ENCODE data around the gene CAVIN4. TPM values are rescaled to one million over a fixed set of nuclear protein-coding genes. Genes with fewer than 3 reads are reported as not detected.

CAVIN4 gene
- 0.34 TPM for polyA plus RNA-seq (2013)

GRCh38 chr9:100577776-100578448 lies at the start of gene CAVIN4:
Gene CAVIN4 (plus strand): TSS chr9:100578079. CDS start chr9:100578144, 65 bp downstream.
- no peak for DNase-seq
- Histone ChIP-seq H3K36me3 (ENCODE audit: control insufficient read depth in 4 of 4, insufficient read depth in 4 of 4, low read length in 3 of 4) (peaks cover 0 to 2% (median 0%) of the 10 kb centered on the region in 4 experiments), H3K9me3 (ENCODE audit: control extremely low read depth in 1 of 5, control insufficient read depth in 4 of 5, insufficient read depth in 2 of 5, low read depth in 1 of 5, low read length in 4 of 5) (no peaks in the 10 kb centered on the region), H3K4me1 (ENCODE audit: control extremely low read depth in 1 of 4, control insufficient read depth in 4 of 4, insufficient read depth in 4 of 4, low read length in 3 of 4) (no peaks in the 10 kb centered on the region), H3K27me3 (replicated peaks in 2 of 5; ENCODE audit: control insufficient read depth in 4 of 5, insufficient read depth in 5 of 5, low read length in 4 of 5) (no peaks in the 10 kb centered on the region), H3K4me3 (ENCODE audit: control insufficient read depth in 1 of 7, extremely low read depth in 1 of 7, insufficient read depth in 4 of 7, low read depth in 2 of 7, low read length in 6 of 7) (no peak within 1 kb of the TSS), H3K27ac (ENCODE audit: insufficient read depth in 1 of 2, low read depth in 1 of 2, low read length in 2 of 2, poor library complexity in 1 of 2, severe bottlenecking in 2 of 2) (no peak within 1 kb of the TSS)
- ChIA-PET POLR2A (no interaction called here), CTCF (interaction anchor here (1.3 kb wide), 1 partner anchor 12 kb away, joined by 3 read pairs; no protein-coding TSS in a partner anchor)
- WGBS (ENCODE audit: insufficient coverage) = 98% methylated on average over 10 of the region's 10 CpGs

GRCh38 chr9:100534401-100534800 lies 43.5 kb upstream of the CAVIN4 start:
- POLR2A ChIA-PET = interaction anchor here (0.6 kb wide), 1 partner anchor 44 kb away, joined by 3 read pairs; no protein-coding TSS in a partner anchor
- WGBS (ENCODE audit: insufficient coverage) = 80% methylated on average over 1 of the region's 4 CpGs
- Histone ChIP-seq H3K27ac (ENCODE audit: insufficient read depth in 1 of 2, low read depth in 1 of 2, low read length in 2 of 2, poor library complexity in 1 of 2, severe bottlenecking in 2 of 2) (no peak overlapping the region), H3K27me3 (replicated peaks in 2 of 5; ENCODE audit: control insufficient read depth in 4 of 5, insufficient read depth in 5 of 5, low read length in 4 of 5) (no peaks in the 10 kb centered on the region), H3K4me3 (ENCODE audit: control insufficient read depth in 1 of 7, extremely low read depth in 1 of 7, insufficient read depth in 4 of 7, low read depth in 2 of 7, low read length in 6 of 7) (no peak overlapping the region), H3K4me1 (ENCODE audit: control extremely low read depth in 1 of 4, control insufficient read depth in 4 of 4, insufficient read depth in 4 of 4, low read length in 3 of 4) (no peaks in the 10 kb centered on the region), H3K36me3 (ENCODE audit: control insufficient read depth in 4 of 4, insufficient read depth in 4 of 4, low read length in 3 of 4) (no peaks in the 10 kb centered on the region), H3K9me3 (ENCODE audit: control extremely low read depth in 1 of 5, control insufficient read depth in 4 of 5, insufficient read depth in 2 of 5, low read depth in 1 of 5, low read length in 4 of 5) (no peaks in the 10 kb centered on the region)
- CTCF ChIA-PET = interaction anchor here (1.7 kb wide), 1 partner anchor 19 kb away, joined by 4 read pairs; no protein-coding TSS in a partner anchor
- DNase-seq = no peak

- Histone ChIP-seq H3K27me3 (replicated peaks in 2 of 5; ENCODE audit: control insufficient read depth in 4 of 5, insufficient read depth in 5 of 5, low read length in 4 of 5) (no peaks in the 10 kb centered on the region), H3K9me3 (ENCODE audit: control extremely low read depth in 1 of 5, control insufficient read depth in 4 of 5, insufficient read depth in 2 of 5, low read depth in 1 of 5, low read length in 4 of 5) (peaks cover 0 to 10% (median 4%) of the 10 kb centered on the region in 5 experiments), H3K27ac (ENCODE audit: insufficient read depth in 1 of 2, low read depth in 1 of 2, low read length in 2 of 2, poor library complexity in 1 of 2, severe bottlenecking in 2 of 2) (no peak overlapping the region), H3K36me3 (ENCODE audit: control insufficient read depth in 4 of 4, insufficient read depth in 4 of 4, low read length in 3 of 4) (no peaks in the 10 kb centered on the region), H3K4me1 (ENCODE audit: control extremely low read depth in 1 of 4, control insufficient read depth in 4 of 4, insufficient read depth in 4 of 4, low read length in 3 of 4) (no peaks in the 10 kb centered on the region), H3K4me3 (ENCODE audit: control insufficient read depth in 1 of 7, extremely low read depth in 1 of 7, insufficient read depth in 4 of 7, low read depth in 2 of 7, low read length in 6 of 7) (no peak overlapping the region)
- no peak for DNase-seq
- ChIA-PET POLR2A (interaction anchor here (0.7 kb wide), 1 partner anchor 78 kb away, joined by 3 read pairs; no protein-coding TSS in a partner anchor), CTCF (no interaction called here)
- WGBS (ENCODE audit: insufficient coverage) = 96% methylated on average over 7 of the region's 12 CpGs
These were observed 37.6 kb upstream of the CAVIN4 start for GRCh38 chr9:100540327-100540726.

- Histone ChIP-seq H3K27me3 (replicated peaks in 2 of 5; ENCODE audit: control insufficient read depth in 4 of 5, insufficient read depth in 5 of 5, low read length in 4 of 5) (no peaks in the 10 kb centered on the region), H3K4me1 (ENCODE audit: control extremely low read depth in 1 of 4, control insufficient read depth in 4 of 4, insufficient read depth in 4 of 4, low read length in 3 of 4) (peaks cover 0 to 4% (median 0%) of the 10 kb centered on the region in 4 experiments), H3K36me3 (ENCODE audit: control insufficient read depth in 4 of 4, insufficient read depth in 4 of 4, low read length in 3 of 4) (no peaks in the 10 kb centered on the region), H3K27ac (ENCODE audit: insufficient read depth in 1 of 2, low read depth in 1 of 2, low read length in 2 of 2, poor library complexity in 1 of 2, severe bottlenecking in 2 of 2) (no peak overlapping the region), H3K4me3 (ENCODE audit: control insufficient read depth in 1 of 7, extremely low read depth in 1 of 7, insufficient read depth in 4 of 7, low read depth in 2 of 7, low read length in 6 of 7) (no peak overlapping the region), H3K9me3 (ENCODE audit: control extremely low read depth in 1 of 5, control insufficient read depth in 4 of 5, insufficient read depth in 2 of 5, low read depth in 1 of 5, low read length in 4 of 5) (peaks cover 3 to 15% (median 11%) of the 10 kb centered on the region in 5 experiments)
- DNase-seq = peak in 1 of 3 donors; percentile 2
- WGBS (ENCODE audit: insufficient coverage) = 58% methylated on average over 2 of the region's 5 CpGs
- CTCF ChIA-PET = no interaction called here
- POLR2A ChIA-PET = no interaction called here
These were observed 28.8 kb upstream of the CAVIN4 start for GRCh38 chr9:100549048-100549447.

GRCh38 chr9:100554935-100555401 lies 22.9 kb upstream of the CAVIN4 start:
- Histone ChIP-seq H3K4me1 (ENCODE audit: control extremely low read depth in 1 of 4, control insufficient read depth in 4 of 4, insufficient read depth in 4 of 4, low read length in 3 of 4) (no peaks in the 10 kb centered on the region), H3K36me3 (ENCODE audit: control insufficient read depth in 4 of 4, insufficient read depth in 4 of 4, low read length in 3 of 4) (no peaks in the 10 kb centered on the region), H3K4me3 (ENCODE audit: control insufficient read depth in 1 of 7, extremely low read depth in 1 of 7, insufficient read depth in 4 of 7, low read depth in 2 of 7, low read length in 6 of 7) (no peak overlapping the region), H3K9me3 (ENCODE audit: control extremely low read depth in 1 of 5, control insufficient read depth in 4 of 5, insufficient read depth in 2 of 5, low read depth in 1 of 5, low read length in 4 of 5) (no peaks in the 10 kb centered on the region), H3K27ac (ENCODE audit: insufficient read depth in 1 of 2, low read depth in 1 of 2, low read length in 2 of 2, poor library complexity in 1 of 2, severe bottlenecking in 2 of 2) (no peak overlapping the region), H3K27me3 (replicated peaks in 2 of 5; ENCODE audit: control insufficient read depth in 4 of 5, insufficient read depth in 5 of 5, low read length in 4 of 5) (no peaks in the 10 kb centered on the region)
- POLR2A ChIA-PET = no interaction called here
- CTCF ChIA-PET = no interaction called here
- no peak for DNase-seq
- WGBS (ENCODE audit: insufficient coverage) = 0% methylated on average over 1 of the region's 2 CpGs

GRCh38 chr9:100555471-100555870 lies 22.4 kb upstream of the CAVIN4 start:
- CTCF ChIA-PET = no interaction called here
- DNase-seq = no peak
- H3K36me3 ChIP-seq (ENCODE audit: control insufficient read depth in 4 of 4, insufficient read depth in 4 of 4, low read length in 3 of 4) = no peaks in the 10 kb centered on the region
- no peak overlapping the region for H3K4me3 ChIP-seq (ENCODE audit: control insufficient read depth in 1 of 7, extremely low read depth in 1 of 7, insufficient read depth in 4 of 7, low read depth in 2 of 7, low read length in 6 of 7)
- H3K4me1 ChIP-seq (ENCODE audit: control extremely low read depth in 1 of 4, control insufficient read depth in 4 of 4, insufficient read depth in 4 of 4, low read length in 3 of 4) = no peaks in the 10 kb centered on the region
- H3K27ac ChIP-seq (ENCODE audit: insufficient read depth in 1 of 2, low read depth in 1 of 2, low read length in 2 of 2, poor library complexity in 1 of 2, severe bottlenecking in 2 of 2) = no peak overlapping the region
- WGBS (ENCODE audit: insufficient coverage) = no CpG with 5 or more reads among the region's 1 CpG
- no peaks in the 10 kb centered on the region for H3K9me3 ChIP-seq (ENCODE audit: control extremely low read depth in 1 of 5, control insufficient read depth in 4 of 5, insufficient read depth in 2 of 5, low read depth in 1 of 5, low read length in 4 of 5)
- POLR2A ChIA-PET = no interaction called here
- no peaks in the 10 kb centered on the region for H3K27me3 ChIP-seq (replicated peaks in 2 of 5; ENCODE audit: control insufficient read depth in 4 of 5, insufficient read depth in 5 of 5, low read length in 4 of 5)

- Histone ChIP-seq H3K27me3 (replicated peaks in 2 of 5; ENCODE audit: control insufficient read depth in 4 of 5, insufficient read depth in 5 of 5, low read length in 4 of 5) (no peaks in the 10 kb centered on the region), H3K9me3 (ENCODE audit: control extremely low read depth in 1 of 5, control insufficient read depth in 4 of 5, insufficient read depth in 2 of 5, low read depth in 1 of 5, low read length in 4 of 5) (no peaks in the 10 kb centered on the region), H3K4me3 (ENCODE audit: control insufficient read depth in 1 of 7, extremely low read depth in 1 of 7, insufficient read depth in 4 of 7, low read depth in 2 of 7, low read length in 6 of 7) (no peak overlapping the region), H3K4me1 (ENCODE audit: control extremely low read depth in 1 of 4, control insufficient read depth in 4 of 4, insufficient read depth in 4 of 4, low read length in 3 of 4) (no peaks in the 10 kb centered on the region), H3K36me3 (ENCODE audit: control insufficient read depth in 4 of 4, insufficient read depth in 4 of 4, low read length in 3 of 4) (no peaks in the 10 kb centered on the region), H3K27ac (ENCODE audit: insufficient read depth in 1 of 2, low read depth in 1 of 2, low read length in 2 of 2, poor library complexity in 1 of 2, severe bottlenecking in 2 of 2) (no peak overlapping the region)
- CTCF ChIA-PET = no interaction called here
- 100% methylated on average over 3 of the region's 3 CpGs for WGBS (ENCODE audit: insufficient coverage)
- no peak for DNase-seq
- POLR2A ChIA-PET = no interaction called here
These were observed 20.8 kb upstream of the CAVIN4 start for GRCh38 chr9:100557053-100557452.

Measured in common myeloid progenitor, CD34-positive (primary cell).